ENCODE data around the gene CCDC121. TPM values are rescaled to one million over a fixed set of nuclear protein-coding genes. Genes with fewer than 3 reads are reported as not detected.

Gene CCDC121
- total and polyA plus RNA-seq, 9 of the 15 experiments (the other 6 are each of a cell fraction or from before 2014, with no cell fraction given): 2.2 to 4.7 (median 4.1) TPM

DNA sequence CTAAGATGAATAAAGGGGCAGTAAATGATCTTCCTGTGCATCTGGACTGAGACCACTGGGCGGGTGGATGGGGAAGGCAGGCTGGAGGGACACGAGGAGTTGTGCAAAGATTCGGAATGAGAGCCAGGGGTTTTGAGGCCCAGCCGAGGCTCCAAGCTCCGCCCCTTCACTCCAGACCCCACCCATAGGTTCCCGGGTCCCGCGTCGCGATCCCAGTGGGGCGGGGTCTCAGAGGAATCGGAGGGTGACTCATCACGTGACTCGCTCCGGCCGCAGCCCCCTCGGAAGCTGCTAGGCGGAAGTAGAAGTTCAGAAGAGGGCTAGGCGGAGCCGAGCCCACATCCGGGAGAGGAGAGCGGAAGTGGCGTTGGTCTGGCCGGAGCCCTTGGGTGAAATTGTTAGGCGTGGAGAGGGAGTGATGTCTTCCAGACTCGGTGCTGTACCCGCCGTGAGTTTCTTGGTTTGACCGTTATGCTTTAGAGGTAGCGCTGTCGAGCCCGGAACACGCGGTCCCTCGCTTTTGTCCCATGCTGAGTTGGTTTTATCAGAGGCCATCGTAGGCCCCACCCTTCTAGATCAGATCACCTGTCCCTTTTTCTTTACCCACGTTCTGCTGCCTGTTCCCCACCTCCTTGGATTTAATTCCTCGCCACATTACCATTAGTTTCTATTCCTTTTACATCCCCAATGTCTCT, 46.0 kb downstream of the CCDC121 start, which contains the start of gene ZNF512 (continued):
- TF ChIP-seq, protein P1, sequence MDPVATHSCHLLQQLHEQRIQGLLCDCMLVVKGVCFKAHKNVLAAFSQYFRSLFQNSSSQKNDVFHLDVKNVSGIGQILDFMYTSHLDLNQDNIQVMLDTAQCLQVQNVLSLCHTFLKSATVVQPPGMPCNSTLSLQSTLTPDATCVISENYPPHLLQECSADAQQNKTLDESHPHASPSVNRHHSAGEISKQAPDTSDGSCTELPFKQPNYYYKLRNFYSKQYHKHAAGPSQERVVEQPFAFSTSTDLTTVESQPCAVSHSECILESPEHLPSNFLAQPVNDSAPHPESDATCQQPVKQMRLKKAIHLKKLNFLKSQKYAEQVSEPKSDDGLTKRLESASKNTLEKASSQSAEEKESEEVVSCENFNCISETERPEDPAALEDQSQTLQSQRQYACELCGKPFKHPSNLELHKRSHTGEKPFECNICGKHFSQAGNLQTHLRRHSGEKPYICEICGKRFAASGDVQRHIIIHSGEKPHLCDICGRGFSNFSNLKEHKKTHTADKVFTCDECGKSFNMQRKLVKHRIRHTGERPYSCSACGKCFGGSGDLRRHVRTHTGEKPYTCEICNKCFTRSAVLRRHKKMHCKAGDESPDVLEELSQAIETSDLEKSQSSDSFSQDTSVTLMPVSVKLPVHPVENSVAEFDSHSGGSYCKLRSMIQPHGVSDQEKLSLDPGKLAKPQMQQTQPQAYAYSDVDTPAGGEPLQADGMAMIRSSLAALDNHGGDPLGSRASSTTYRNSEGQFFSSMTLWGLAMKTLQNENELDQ (CRISPR knock-in tag; IDR thresholded peaks at IDR 0.05; ENCODE audit: borderline replicate concordance): no peak
- TF ChIP-seq SRF (CRISPR knock-in tag; IDR thresholded peaks at IDR 0.05) (peak in 1 of 2 experiments; percentile 71; a peak in 1 of 4 replicates), JUND (IDR thresholded peaks at IDR 0.05; ENCODE audit: borderline replicate concordance, low read depth, low read length) (peak; percentile 79), JUND (tag; IDR thresholded peaks at IDR 0.05; ENCODE audit: borderline replicate concordance, low read depth, low read length) (peak; percentile 68; the same call in 1 of the 3 replicates), PHB (CRISPR knock-in tag; IDR thresholded peaks at IDR 0.05) (no peak), NFE2L1 (tag; IDR thresholded peaks at IDR 0.05; ENCODE audit: borderline replicate concordance, low read depth) (no peak), PCBP2 (IDR thresholded peaks at IDR 0.05; ENCODE audit: low read depth, low read length, poor library complexity, severe bottlenecking) (no peak), SAFB (IDR thresholded peaks at IDR 0.05; ENCODE audit: borderline replicate concordance, low read depth, low read length) (peak; percentile 58; the same call in 1 of the 2 replicates), GABPB1 (CRISPR knock-in tag; IDR thresholded peaks at IDR 0.05) (peak; percentile 94), KLF6 (CRISPR knock-in tag; IDR thresholded peaks at IDR 0.05; ENCODE audit: borderline replicate concordance) (0 out of 2 replicates have a peak, but pooled peaks have one; percentile 8), ZNF507 (tag; conservative IDR thresholded peaks at IDR 0.05) (no peak), ZNF175 (CRISPR knock-in tag; IDR thresholded peaks at IDR 0.05; ENCODE audit: low read depth) (peak; percentile 12; the same call in 1 of the 2 replicates), TBL1XR1 (IDR thresholded peaks at IDR 0.05; ENCODE audit: low read length in 2 of 2) (no peak)
- TF ChIP-seq, protein P2, sequence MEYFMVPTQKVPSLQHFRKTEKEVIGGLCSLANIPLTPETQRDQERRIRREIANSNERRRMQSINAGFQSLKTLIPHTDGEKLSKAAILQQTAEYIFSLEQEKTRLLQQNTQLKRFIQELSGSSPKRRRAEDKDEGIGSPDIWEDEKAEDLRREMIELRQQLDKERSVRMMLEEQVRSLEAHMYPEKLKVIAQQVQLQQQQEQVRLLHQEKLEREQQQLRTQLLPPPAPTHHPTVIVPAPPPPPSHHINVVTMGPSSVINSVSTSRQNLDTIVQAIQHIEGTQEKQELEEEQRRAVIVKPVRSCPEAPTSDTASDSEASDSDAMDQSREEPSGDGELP (CRISPR knock-in tag; IDR thresholded peaks at IDR 0.05; ENCODE audit: borderline replicate concordance): peak; percentile 75
- TF ChIP-seq, protein P3, sequence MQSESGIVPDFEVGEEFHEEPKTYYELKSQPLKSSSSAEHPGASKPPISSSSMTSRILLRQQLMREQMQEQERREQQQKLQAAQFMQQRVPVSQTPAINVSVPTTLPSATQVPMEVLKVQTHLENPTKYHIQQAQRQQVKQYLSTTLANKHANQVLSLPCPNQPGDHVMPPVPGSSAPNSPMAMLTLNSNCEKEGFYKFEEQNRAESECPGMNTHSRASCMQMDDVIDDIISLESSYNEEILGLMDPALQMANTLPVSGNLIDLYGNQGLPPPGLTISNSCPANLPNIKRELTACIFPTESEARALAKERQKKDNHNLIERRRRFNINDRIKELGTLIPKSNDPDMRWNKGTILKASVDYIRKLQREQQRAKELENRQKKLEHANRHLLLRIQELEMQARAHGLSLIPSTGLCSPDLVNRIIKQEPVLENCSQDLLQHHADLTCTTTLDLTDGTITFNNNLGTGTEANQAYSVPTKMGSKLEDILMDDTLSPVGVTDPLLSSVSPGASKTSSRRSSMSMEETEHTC (IDR thresholded peaks at IDR 0.05): peak; percentile 85

Data from K562 (cell line).